ENCODE data around the gene FUT4.

Gene FUT4

GRCh38 chr11:94524341-94524740 is 19.4 kb upstream of the FUT4 start:
- TF ChIP-seq ZFX (IDR thresholded peaks at IDR 0.05; ENCODE audit: borderline replicate concordance) (no peak), CTCF (IDR thresholded peaks at IDR 0.05) (no peak)
- H3K27ac ChIP-seq: no peak overlapping the region

GRCh38 chr11:94525546-94526324 is 18.0 kb upstream of the FUT4 start:
- no peak for TF ChIP-seq ZFX (IDR thresholded peaks at IDR 0.05; ENCODE audit: borderline replicate concordance)
- no peak for TF ChIP-seq CTCF (IDR thresholded peaks at IDR 0.05)
- no peak overlapping the region for H3K27ac ChIP-seq

- TF ChIP-seq CTCF (IDR thresholded peaks at IDR 0.05) (no peak), ZFX (IDR thresholded peaks at IDR 0.05; ENCODE audit: borderline replicate concordance) (no peak)
- H3K27ac ChIP-seq: no peak overlapping the region
Observed at GRCh38 chr11:94526645-94527438, 16.9 kb upstream of the FUT4 start.

- no peak overlapping the region for H3K27ac ChIP-seq
- no peak for TF ChIP-seq ZFX (IDR thresholded peaks at IDR 0.05; ENCODE audit: borderline replicate concordance)
Observed at GRCh38 chr11:94528551-94528950, 15.2 kb upstream of the FUT4 start.

GRCh38 chr11:94532211-94532610 is 11.5 kb upstream of the FUT4 start:
- TF ChIP-seq CTCF (IDR thresholded peaks at IDR 0.05) (no peak), ZFX (IDR thresholded peaks at IDR 0.05; ENCODE audit: borderline replicate concordance) (no peak)
- no peak overlapping the region for H3K27ac ChIP-seq

GRCh38 chr11:94533206-94533605 is 10.5 kb upstream of the FUT4 start:
- no peak overlapping the region for H3K27ac ChIP-seq
- TF ChIP-seq ZFX (IDR thresholded peaks at IDR 0.05; ENCODE audit: borderline replicate concordance) (no peak), CTCF (IDR thresholded peaks at IDR 0.05) (no peak)

- H3K27ac ChIP-seq: no peak overlapping the region
- TF ChIP-seq CTCF (IDR thresholded peaks at IDR 0.05) (no peak), ZFX (IDR thresholded peaks at IDR 0.05; ENCODE audit: borderline replicate concordance) (no peak)
Observed at GRCh38 chr11:94533696-94534630, 9.8 kb upstream of the FUT4 start.
